Measurements from ENCODE around the gene KCNJ5. TPM values are rescaled to one million over a fixed set of nuclear protein-coding genes. Genes with fewer than 3 reads are reported as not detected.

The KCNJ5 gene
- total and polyA plus RNA-seq, 12 donors, result 37.1 to 299 (median 80.4) TPM

GRCh38 chr11:128882451-128882850 is 8.7 kb upstream of the KCNJ5 start:
- Histone ChIP-seq H3K9me3 (replicated peaks in 1 of 3) (no peaks in the 10 kb centered on the region), H3K27ac (no peak overlapping the region), H3K4me1 (replicated peaks in 1 of 2) (no peaks in the 10 kb centered on the region), H3K36me3 (replicated peaks in 1 of 2) (no peaks in the 10 kb centered on the region), H3K4me3 (no peak overlapping the region), H3K27me3 (no peaks in the 10 kb centered on the region)
- intact Hi-C loops (cut with DNase I), result loop anchor here (5.0 to 10.0 kb wide), 2 partner anchors 75 to 442 kb away; no protein-coding TSS in a partner anchor
- no peak for DNase-seq
- TF ChIP-seq CTCF (IDR thresholded peaks at IDR 0.05), result no peak
- TF ChIP-seq POLR2A (IDR thresholded peaks at IDR 0.05), result no peak
- WGBS, 4 donors, result 67 to 80% (median 74%) methylated on average over 5 of the region's 5 CpGs

GRCh38 chr11:128884054-128884453 is 7.1 kb upstream of the KCNJ5 start:
- Histone ChIP-seq H3K36me3 (replicated peaks in 1 of 2) (no peaks in the 10 kb centered on the region), H3K9me3 (replicated peaks in 1 of 3) (no peaks in the 10 kb centered on the region), H3K4me1 (replicated peaks in 1 of 2) (no peaks in the 10 kb centered on the region), H3K4me3 (no peak overlapping the region), H3K27me3 (no peaks in the 10 kb centered on the region), H3K27ac (no peak overlapping the region)
- intact Hi-C loops (cut with DNase I), result loop anchor here (2.0 to 10.0 kb wide), 3 partner anchors 73 to 441 kb away; no protein-coding TSS in a partner anchor
- 29 to 38% (median 35%) methylated on average over 4 of the region's 4 CpGs for WGBS, 4 donors
- DNase-seq, result no peak
- TF ChIP-seq CTCF (IDR thresholded peaks at IDR 0.05), result no peak
- no peak for TF ChIP-seq POLR2A (IDR thresholded peaks at IDR 0.05)

- intact Hi-C loops (cut with DNase I), result loop anchor here (2.0 to 10.0 kb wide), 3 partner anchors 72 to 440 kb away; no protein-coding TSS in a partner anchor
- H3K9me3 ChIP-seq (replicated peaks in 1 of 3), result no peaks in the 10 kb centered on the region
- TF ChIP-seq CTCF (IDR thresholded peaks at IDR 0.05) (peak; percentile 81 to 94 (median 92)), POLR2A (IDR thresholded peaks at IDR 0.05) (no peak)
- no peak overlapping the region for H3K4me3 ChIP-seq
- H3K36me3 ChIP-seq (replicated peaks in 1 of 2), result no peaks in the 10 kb centered on the region
- 28 to 30% (median 29%) methylated on average over 12 of the region's 12 CpGs for WGBS, 4 donors
- H3K4me1 ChIP-seq (replicated peaks in 1 of 2), result peaks cover 0 to under 1% of the 10 kb centered on the region in 2 donors
- H3K27ac ChIP-seq, result no peak overlapping the region
- H3K27me3 ChIP-seq, result no peaks in the 10 kb centered on the region
- peak; percentile 58 to 86 (median 76) for DNase-seq
These were observed 6.3 kb upstream of the KCNJ5 start for GRCh38 chr11:128884703-128885338.

GRCh38 chr11:128886406-128887124 is 4.6 kb upstream of the KCNJ5 start:
- no peak overlapping the region for H3K4me3 ChIP-seq
- intact Hi-C loops (cut with DNase I), result loop anchor here in 1 of 2 donors (10.0 kb wide), 1 partner anchor 438 kb away; no protein-coding TSS in a partner anchor
- H3K36me3 ChIP-seq (replicated peaks in 1 of 2), result no peaks in the 10 kb centered on the region
- no peaks in the 10 kb centered on the region for H3K27me3 ChIP-seq
- H3K4me1 ChIP-seq (replicated peaks in 1 of 2), result peaks cover 7 to 10% of the 10 kb centered on the region in 2 donors
- H3K9me3 ChIP-seq (replicated peaks in 1 of 3), result no peaks in the 10 kb centered on the region
- WGBS, 4 donors, result 34 to 65% (median 52%) methylated on average over 5 of the region's 5 CpGs
- TF ChIP-seq CTCF (IDR thresholded peaks at IDR 0.05), result peak in 4 of 6 experiments; percentile 13 to 31 (median 22)
- TF ChIP-seq POLR2A (IDR thresholded peaks at IDR 0.05), result no peak
- H3K27ac ChIP-seq, result no peak overlapping the region
- DNase-seq, result peak in 4 of 7 donors; percentile 27 to 66 (median 46)
